CD14-positive monocyte (primary cell): ENCODE results near the gene FMO5. TPM values are rescaled to one million over a fixed set of nuclear protein-coding genes. Genes with fewer than 3 reads are reported as not detected.

Experiments
- DNase-seq, 3 donors: peaks; one replicate each; pipeline ENCODE4 v3.0.0-alpha.2; 2011 to 2022
- H2AFZ ChIP-seq: 2 replicates; pipeline ENCODE4 v1.6.0; 2012; ENCODE audit warnings: mild to moderate bottlenecking, low read depth, low read length, inconsistent platforms; ENCODE audit not compliant: insufficient read depth, poor library complexity, severe bottlenecking
- H3K27ac ChIP-seq, 2 donors: 1 replicate in 1 of 2; 2 replicates in 1 of 2; pipeline ENCODE4 v1.5.1; 2012 to 2013; ENCODE audit warnings: low read length in 2 of 2, control low read depth in 1 of 2, inconsistent platforms in 1 of 2, low read depth in 1 of 2, mild to moderate bottlenecking in 1 of 2
- H3K27me3 ChIP-seq, 2 donors: one replicate each; pipeline versions ENCODE4 v1.6.0 to v1.6.1; 2011 to 2013; ENCODE audit warnings: low read length in 2 of 2; ENCODE audit not compliant: control insufficient read depth in 2 of 2, insufficient read depth in 2 of 2
- H3K36me3 ChIP-seq, 2 donors: replicated peaks in 1 of 2; 1 replicate in 1 of 2; 2 replicates in 1 of 2; pipeline versions ENCODE4 v1.5.1 to v1.6.1; 2012 to 2013; ENCODE audit warnings: low read length in 2 of 2, control low read depth in 1 of 2, inconsistent platforms in 1 of 2, mild to moderate bottlenecking in 1 of 2; ENCODE audit not compliant: insufficient read depth in 2 of 2, control insufficient read depth in 1 of 2
- H3K4me1 ChIP-seq, 2 donors: 1 replicate in 1 of 2; 2 replicates in 1 of 2; pipeline versions ENCODE4 v1.5.1 to v1.6.1; 2012 to 2013; ENCODE audit warnings: low read length in 2 of 2, control low read depth in 1 of 2, inconsistent platforms in 1 of 2, mild to moderate bottlenecking in 1 of 2, moderate library complexity in 1 of 2; ENCODE audit not compliant: insufficient read depth in 2 of 2, control insufficient read depth in 1 of 2
- H3K4me2 ChIP-seq: replicated peaks from 2 replicates; pipeline ENCODE3; 2012; ENCODE audit warnings: low read length, moderate library complexity, mild to moderate bottlenecking; ENCODE audit not compliant: poor library complexity, severe bottlenecking; ENCODE audit errors: extremely low read depth
- H3K4me3 ChIP-seq, 3 experiments: fragments of 200-600 bp in 1 of 3; sonication (generic) in 1 of 3; replicated peaks in 1 of 3; 1 replicate in 2 of 3; 2 replicates in 1 of 3; pipeline ENCODE4 v1.5.1; 2011 to 2013; ENCODE audit warnings: low read length in 3 of 3, mild to moderate bottlenecking in 3 of 3, control low read depth in 2 of 3, low read depth in 2 of 3, inconsistent platforms in 1 of 3, moderate library complexity in 1 of 3
- H3K79me2 ChIP-seq: 2 replicates; pipeline ENCODE4 v1.6.0; 2012; ENCODE audit warnings: mild to moderate bottlenecking, control low read depth, inconsistent platforms, low read length, moderate library complexity; ENCODE audit not compliant: insufficient read depth
- H3K9ac ChIP-seq: 2 replicates; pipeline ENCODE4 v1.6.0; 2017; ENCODE audit warnings: low read length, mild to moderate bottlenecking; ENCODE audit not compliant: insufficient read depth, poor library complexity, severe bottlenecking
- H3K9me3 ChIP-seq, 2 donors: replicated peaks in 1 of 2; 1 replicate in 1 of 2; 2 replicates in 1 of 2; pipeline versions ENCODE4 v1.5.1 to v1.6.1; 2012 to 2013; ENCODE audit warnings: low read length in 2 of 2, control low read depth in 1 of 2; ENCODE audit not compliant: control insufficient read depth in 1 of 2, insufficient read depth in 1 of 2
- H4K20me1 ChIP-seq: 2 replicates; pipeline ENCODE4 v1.6.0; 2012; ENCODE audit warnings: mild to moderate bottlenecking, low read length, control low read depth, moderate library complexity; ENCODE audit not compliant: insufficient read depth
- H3K27ac Mint-ChIP-seq, 7 donors: one replicate each; pipeline ENCODE4 v1.8.0; 2020; ENCODE audit warnings: mild to moderate bottlenecking in 7 of 7, mixed read lengths in 7 of 7, moderate library complexity in 6 of 7, inconsistent platforms in 2 of 7
- H3K27me3 Mint-ChIP-seq, 3 donors: one replicate each; pipeline ENCODE4 v1.8.0; 2021 to 2022; ENCODE audit warnings: low read depth in 3 of 3, mild to moderate bottlenecking in 3 of 3, mixed read lengths in 3 of 3, moderate library complexity in 3 of 3, inconsistent platforms in 1 of 3
- H3K36me3 Mint-ChIP-seq, 2 donors: one replicate each; pipeline ENCODE4 v1.8.0; 2020; ENCODE audit warnings: mixed read lengths in 2 of 2, inconsistent platforms in 1 of 2, mild to moderate bottlenecking in 1 of 2
- H3K4me1 Mint-ChIP-seq: one replicate; pipeline ENCODE4 v1.8.0; 2020; ENCODE audit warnings: mild to moderate bottlenecking, mixed read lengths
- H3K4me3 Mint-ChIP-seq, 2 donors: one replicate each; pipeline ENCODE4 v1.8.0; 2020; ENCODE audit warnings: mild to moderate bottlenecking in 2 of 2, mixed read lengths in 2 of 2, moderate library complexity in 1 of 2
- H3K9me3 Mint-ChIP-seq, 7 donors: one replicate each; pipeline ENCODE4 v1.8.0; 2020 to 2022; ENCODE audit warnings: mixed read lengths in 7 of 7, mild to moderate bottlenecking in 6 of 7, moderate library complexity in 6 of 7, inconsistent platforms in 2 of 7
- WGBS: methylation state at CpG from one replicate; pipeline ENCODE4 v1.1.5; 2013; ENCODE audit warnings: missing lambda C conversion rate; ENCODE audit not compliant: insufficient coverage; 5-methylcytosine and 5-hydroxymethylcytosine counted together
- intact Hi-C, 2 donors: fragments of 100-400 bp; cut with micrococcal nuclease; formaldehyde crosslinking; loops; one replicate each; pipeline versions ENCODE4 v1.15.0 to v1.15.1; 2023
- polyA plus RNA-seq, 3 donors: library from polyadenylated mRNA; depleted of rRNA in 1 of 3; unstranded in 2 of 3; stranded (reverse) in 1 of 3; fragments of 300-500 nt in 2 of 3; fragments of >200 nt in 1 of 3; fragmentation: Illumina TruSeq in 2 of 3; gene quantifications; 1 replicate in 2 of 3; 2 replicates in 1 of 3; pipeline ENCODE4 v1.2.3, GENCODE V29; 2012 to 2021
- TF ChIP-seq, protein P1 (sequence below): fragments of 200-600 bp; IDR thresholded peaks from one replicate; pipeline ENCODE4 v1.8.0; 2022; ENCODE audit warnings: antibody characterized with exemption, mild to moderate bottlenecking

Gene FMO5
- polyA plus RNA-seq, 3 donors, result 16.8 to 20.0 (median 18.0) TPM

DNA sequence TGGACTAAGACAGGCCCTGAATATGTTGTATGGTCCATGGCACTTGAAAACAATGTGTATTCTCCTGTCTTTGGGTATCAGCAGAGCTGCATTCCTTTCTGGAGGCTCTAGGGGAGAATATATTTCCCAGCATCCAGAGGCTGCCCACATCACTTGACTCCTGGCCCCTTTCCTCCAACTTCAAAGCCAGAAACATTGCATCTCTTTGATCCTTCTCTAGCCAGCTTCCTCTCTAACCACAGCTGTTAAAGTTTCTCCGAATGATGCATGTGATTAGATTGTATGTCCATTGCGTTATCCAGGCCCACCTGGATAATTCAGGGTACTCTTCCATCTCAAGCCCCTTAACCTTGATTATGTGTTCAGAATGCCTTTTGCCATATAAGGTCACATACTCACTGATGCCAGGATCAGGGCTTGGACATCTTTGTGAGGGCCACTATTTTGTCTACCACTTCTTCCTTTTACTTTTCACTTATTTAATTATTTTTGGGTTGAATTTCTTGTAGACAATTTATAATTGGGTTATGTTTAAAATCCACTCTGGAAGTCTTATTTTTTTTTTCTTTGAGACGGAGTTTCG lies 22.6 kb upstream of the FMO5 start:
- peaks cover 0 to 6% of the 10 kb centered on the region in 2 donors for H3K36me3 ChIP-seq
- H3K4me1 ChIP-seq, result peaks cover 26 to 40% of the 10 kb centered on the region in 2 donors
- no peak overlapping the region for H3K4me3 Mint-ChIP-seq
- intact Hi-C loops, result loop anchor here in 1 of 2 donors (10.0 kb wide), 1 partner anchor 163 kb away; no protein-coding TSS in a partner anchor
- no peak overlapping the region for H3K4me3 ChIP-seq
- H4K20me1 ChIP-seq, result peaks cover 5% of the 10 kb centered on the region
- WGBS, result 100% methylated on average over 1 of the region's 4 CpGs
- H3K27me3 ChIP-seq, result no peaks in the 10 kb centered on the region
- no peak for DNase-seq
- no peaks in the 10 kb centered on the region for H3K9me3 Mint-ChIP-seq
- H3K9ac ChIP-seq, result no peak overlapping the region
- peak overlapping the region in 1 of 2 donors; percentile 70 for H3K27ac ChIP-seq
- H3K4me1 Mint-ChIP-seq, result peaks cover 40% of the 10 kb centered on the region
- peak overlapping the region in 5 of 7 donors; percentile 16 to 80 (median 65) for H3K27ac Mint-ChIP-seq
- no peaks in the 10 kb centered on the region for H3K27me3 Mint-ChIP-seq
- no peaks in the 10 kb centered on the region for H3K9me3 ChIP-seq
- H3K79me2 ChIP-seq, result peaks cover 100% of the 10 kb centered on the region
- H2AFZ ChIP-seq, result no peak overlapping the region
- TF ChIP-seq, protein P1, sequence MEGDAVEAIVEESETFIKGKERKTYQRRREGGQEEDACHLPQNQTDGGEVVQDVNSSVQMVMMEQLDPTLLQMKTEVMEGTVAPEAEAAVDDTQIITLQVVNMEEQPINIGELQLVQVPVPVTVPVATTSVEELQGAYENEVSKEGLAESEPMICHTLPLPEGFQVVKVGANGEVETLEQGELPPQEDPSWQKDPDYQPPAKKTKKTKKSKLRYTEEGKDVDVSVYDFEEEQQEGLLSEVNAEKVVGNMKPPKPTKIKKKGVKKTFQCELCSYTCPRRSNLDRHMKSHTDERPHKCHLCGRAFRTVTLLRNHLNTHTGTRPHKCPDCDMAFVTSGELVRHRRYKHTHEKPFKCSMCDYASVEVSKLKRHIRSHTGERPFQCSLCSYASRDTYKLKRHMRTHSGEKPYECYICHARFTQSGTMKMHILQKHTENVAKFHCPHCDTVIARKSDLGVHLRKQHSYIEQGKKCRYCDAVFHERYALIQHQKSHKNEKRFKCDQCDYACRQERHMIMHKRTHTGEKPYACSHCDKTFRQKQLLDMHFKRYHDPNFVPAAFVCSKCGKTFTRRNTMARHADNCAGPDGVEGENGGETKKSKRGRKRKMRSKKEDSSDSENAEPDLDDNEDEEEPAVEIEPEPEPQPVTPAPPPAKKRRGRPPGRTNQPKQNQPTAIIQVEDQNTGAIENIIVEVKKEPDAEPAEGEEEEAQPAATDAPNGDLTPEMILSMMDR, result no peak
- H3K4me2 ChIP-seq, result no peak overlapping the region
- H3K36me3 Mint-ChIP-seq, result peaks cover 5 to 7% of the 10 kb centered on the region in 2 donors

DNA sequence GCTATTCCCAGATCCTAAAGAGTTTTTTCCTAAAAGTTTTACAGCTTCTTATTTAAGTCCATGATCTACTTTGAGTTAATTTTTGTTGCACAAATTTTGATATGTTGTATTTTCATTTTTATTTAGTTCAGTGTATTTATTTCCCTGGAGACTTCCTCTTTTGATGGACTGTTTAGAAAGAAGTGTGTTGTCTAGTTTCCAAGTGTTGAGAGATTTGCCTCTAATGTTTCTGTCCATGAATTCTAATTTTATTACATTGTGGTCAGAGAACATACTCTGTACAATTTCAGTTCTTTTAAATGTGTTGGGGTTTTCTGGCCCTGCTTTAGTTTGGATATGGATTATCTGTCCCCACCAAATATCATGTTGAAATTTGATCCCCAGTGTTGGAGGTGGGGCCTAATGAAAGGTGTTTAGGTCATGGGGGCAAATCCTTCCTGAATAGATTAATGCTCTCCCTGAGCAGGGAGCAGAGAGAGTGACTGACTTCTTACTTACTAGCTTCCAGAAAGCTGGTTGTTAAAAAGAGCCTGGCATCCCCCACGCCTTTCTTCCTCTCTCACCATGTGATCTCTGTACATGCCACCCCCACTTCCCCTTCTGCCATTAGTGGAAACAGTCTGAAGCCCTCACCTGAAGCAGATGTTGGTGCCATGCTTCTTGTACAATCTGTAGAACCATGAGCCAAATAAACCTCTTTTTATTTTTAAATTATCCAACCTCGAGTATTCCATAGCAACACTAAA lies 21.9 kb upstream of the FMO5 start:
- H3K4me1 ChIP-seq, result peaks cover 29 to 43% of the 10 kb centered on the region in 2 donors
- peak; percentile 13 to 56 (median 34) for DNase-seq
- Mint-ChIP-seq H3K27ac (peak overlapping the region in 6 of 7 donors; percentile 37 to 85 (median 62)), H3K4me1 (peaks cover 42% of the 10 kb centered on the region), H3K9me3 (no peaks in the 10 kb centered on the region), H3K4me3 (no peak overlapping the region), H3K36me3 (peaks cover 0 to 2% of the 10 kb centered on the region in 2 donors), H3K27me3 (no peaks in the 10 kb centered on the region)
- peak overlapping the region in 1 of 2 donors; percentile 70 for H3K27ac ChIP-seq
- no peaks in the 10 kb centered on the region for H3K27me3 ChIP-seq
- H3K36me3 ChIP-seq, result no peaks in the 10 kb centered on the region
- peak overlapping the region; percentile 27 for H2AFZ ChIP-seq
- intact Hi-C loops, result loop anchor here in 1 of 2 donors (10.0 kb wide), 1 partner anchor 162 kb away; no protein-coding TSS in a partner anchor
- peaks cover 96% of the 10 kb centered on the region for H3K79me2 ChIP-seq
- H3K9ac ChIP-seq, result no peak overlapping the region
- H3K4me3 ChIP-seq, result peak overlapping the region in 1 of 3 experiments; percentile 57
- no peaks in the 10 kb centered on the region for H3K9me3 ChIP-seq
- peak overlapping the region; percentile 58 for H3K4me2 ChIP-seq
- TF ChIP-seq, protein P1, result no peak
- peaks cover 5% of the 10 kb centered on the region for H4K20me1 ChIP-seq
- WGBS, result 9% methylated on average over 1 of the region's 2 CpGs
